NCI-H2227 (cell line): ENCODE data around the gene OBP2A.
"Not testable (repeated sequence)": the region's sequence is repeated elsewhere in the genome, so short reads cannot be mapped to it uniquely, and the experiment has no call there.

Experiments used
- DNase-seq: peaks from one replicate; lab custom pipeline; 2025; ENCODE audit not compliant: unreplicated experiment; lab: John Stamatoyannopoulos, UW

The OBP2A gene

GRCh38 chr9:135509458-135509857 lies 36.5 kb upstream of the OBP2A start:
- no peak for DNase-seq

GRCh38 chr9:135512241-135512603 lies 33.7 kb upstream of the OBP2A start:
- DNase-seq = no peak

- no peak for DNase-seq
These were observed 33.0 kb upstream of the OBP2A start for GRCh38 chr9:135512904-135513303.

GRCh38 chr9:135513351-135513846 lies 32.5 kb upstream of the OBP2A start:
- no peak for DNase-seq

GRCh38 chr9:135513906-135514305 lies 32.0 kb upstream of the OBP2A start:
- DNase-seq = not testable (repeated sequence)

GRCh38 chr9:135514342-135515082 lies 31.4 kb upstream of the OBP2A start:
- no peak for DNase-seq

- no peak for DNase-seq
These were observed 30.6 kb upstream of the OBP2A start for GRCh38 chr9:135515083-135515951.

- no peak for DNase-seq
These were observed 29.6 kb upstream of the OBP2A start for GRCh38 chr9:135516132-135516860.

GRCh38 chr9:135517407-135517822 lies 28.5 kb upstream of the OBP2A start:
- DNase-seq = no peak

GRCh38 chr9:135519179-135519971 lies 26.6 kb upstream of the OBP2A start:
- DNase-seq = no peak

- no peak for DNase-seq
These were observed 24.9 kb upstream of the OBP2A start, which contains the start of gene LCN1 for GRCh38 chr9:135520916-135521607. Gene LCN1, plus strand, starts transcription at chr9:135521440. Its CDS starts 58 bp downstream, at chr9:135521498.

GRCh38 chr9:135521608-135522095 lies 24.3 kb upstream of the OBP2A start:
- no peak for DNase-seq

- DNase-seq = no peak
These were observed 23.6 kb upstream of the OBP2A start for GRCh38 chr9:135522137-135522877.

GRCh38 chr9:135522931-135523330 lies 23.0 kb upstream of the OBP2A start:
- no peak for DNase-seq

- DNase-seq = no peak
These were observed 22.3 kb upstream of the OBP2A start for GRCh38 chr9:135523521-135524129.

- no peak for DNase-seq
These were observed 21.6 kb upstream of the OBP2A start for GRCh38 chr9:135524130-135524861.

GRCh38 chr9:135525241-135526088 lies 20.5 kb upstream of the OBP2A start:
- no peak for DNase-seq
